NCI-H82 treated with DMSO at 0.1 percent for 48 hours (cell line): Measurements from ENCODE around the gene CXCL3.

Experiments
- DNase-seq: peaks from one replicate; lab custom pipeline; 2025; ENCODE audit not compliant: unreplicated experiment; lab: John Stamatoyannopoulos, UW

The CXCL3 gene

DNA sequence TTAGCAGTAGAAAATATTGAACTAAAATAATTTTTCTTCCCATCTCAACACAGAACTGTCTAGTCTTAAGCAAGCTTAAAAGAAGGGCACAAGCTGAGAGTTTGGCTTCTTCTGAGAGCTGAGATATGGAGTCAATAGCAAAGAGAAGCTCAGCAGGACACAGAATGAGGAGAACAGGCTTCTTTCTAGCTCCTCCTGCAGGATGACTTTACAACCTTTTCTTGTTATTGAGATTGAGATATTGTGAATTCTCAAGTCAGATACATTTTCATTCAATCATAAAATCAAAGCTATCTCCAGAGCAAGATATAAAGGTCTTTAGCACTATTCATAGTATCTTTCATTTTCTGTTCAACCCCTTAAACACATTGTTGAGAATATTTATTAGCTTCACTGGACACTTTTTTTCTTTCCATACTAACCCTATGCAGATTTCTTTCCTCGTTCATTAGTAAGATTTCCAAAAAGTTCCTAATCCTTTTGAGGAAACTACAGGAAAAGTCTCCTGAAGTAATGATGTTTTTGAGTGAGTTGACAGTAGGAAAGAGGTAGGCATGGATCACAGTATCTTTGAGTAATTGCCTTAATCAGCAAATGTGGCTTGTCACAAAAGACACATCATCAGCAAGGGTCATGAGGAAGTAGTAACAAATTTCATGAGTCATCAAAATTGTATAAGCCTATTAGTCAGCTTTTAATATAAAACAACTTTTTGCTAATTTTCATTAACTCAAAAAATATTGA lies 17.8 kb upstream of the CXCL3 start:
- DNase-seq: peak; percentile 5

DNA sequence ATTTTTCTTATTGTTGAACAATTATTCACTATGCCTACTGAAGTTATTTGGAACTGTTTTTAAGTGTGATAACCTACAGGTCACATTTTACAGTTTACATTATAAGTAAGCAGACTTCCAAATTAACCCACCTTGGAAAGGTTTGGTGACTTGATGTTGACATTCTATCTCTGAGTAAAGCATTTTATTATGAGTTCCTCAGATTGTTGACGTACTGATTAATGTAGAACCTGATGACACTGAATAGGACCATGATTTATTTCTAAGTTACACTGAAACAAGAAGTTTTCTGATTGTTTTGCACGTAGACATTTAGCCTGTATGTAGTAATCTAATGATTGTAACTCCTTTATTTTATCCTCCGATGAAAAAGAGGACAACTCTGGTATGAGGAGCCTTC lies 17.0 kb upstream of the CXCL3 start:
- no peak for DNase-seq

GRCh38 chr4:74055096-74055495 lies 16.6 kb upstream of the CXCL3 start:
- peak; percentile 69 for DNase-seq

DNA sequence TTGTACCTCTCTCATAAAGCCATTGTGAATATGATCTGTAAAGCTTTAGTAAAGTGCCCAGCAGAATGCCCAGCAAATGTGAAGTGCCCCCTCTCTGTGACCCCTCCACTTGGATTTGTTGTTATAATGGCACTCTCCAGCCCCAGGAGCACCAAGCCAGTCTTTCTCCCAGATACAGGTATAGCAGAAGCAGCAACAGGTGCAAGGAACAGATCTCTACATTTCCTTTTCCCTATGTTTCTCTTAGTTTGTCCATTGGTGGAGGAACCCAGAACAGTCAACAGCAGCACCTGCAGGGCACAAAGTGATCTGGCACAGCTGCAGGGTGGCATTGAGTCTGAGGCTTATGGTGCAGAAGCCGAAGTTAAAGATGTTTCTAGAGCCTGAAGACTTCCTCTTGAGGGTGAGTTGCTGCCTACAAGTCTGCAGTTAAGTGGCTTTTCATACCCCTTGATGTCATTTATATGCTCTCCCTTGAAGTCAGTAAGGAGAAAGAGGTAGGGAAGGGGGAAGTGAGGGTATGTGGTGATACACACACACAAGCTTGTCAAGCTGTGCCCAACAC lies 16.1 kb upstream of the CXCL3 start:
- DNase-seq: no peak

- DNase-seq: no peak
Measured at GRCh38 chr4:74047152-74047551, 8.7 kb upstream of the CXCL3 start.

- no peak for DNase-seq
Measured at GRCh38 chr4:74045772-74046171, 7.3 kb upstream of the CXCL3 start.

DNA sequence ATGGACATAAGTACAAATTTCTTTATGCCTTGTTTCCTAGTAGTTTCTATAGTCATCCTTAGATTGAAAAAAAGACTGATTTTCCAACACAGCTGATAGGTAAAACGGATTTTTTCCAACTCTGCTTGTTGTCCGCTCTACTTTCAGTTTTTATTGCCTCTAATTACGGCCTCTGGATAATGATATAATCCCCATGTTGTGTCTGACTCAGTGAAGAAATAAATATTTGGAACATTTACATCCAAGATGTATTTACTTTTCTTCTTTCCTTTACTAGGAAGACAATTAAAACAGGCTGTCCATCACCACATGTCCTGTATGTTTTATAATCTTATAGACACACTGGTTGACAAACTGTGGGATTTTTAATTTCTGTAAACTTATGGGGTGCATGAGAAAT lies 6.8 kb upstream of the CXCL3 start:
- no peak for DNase-seq

DNA sequence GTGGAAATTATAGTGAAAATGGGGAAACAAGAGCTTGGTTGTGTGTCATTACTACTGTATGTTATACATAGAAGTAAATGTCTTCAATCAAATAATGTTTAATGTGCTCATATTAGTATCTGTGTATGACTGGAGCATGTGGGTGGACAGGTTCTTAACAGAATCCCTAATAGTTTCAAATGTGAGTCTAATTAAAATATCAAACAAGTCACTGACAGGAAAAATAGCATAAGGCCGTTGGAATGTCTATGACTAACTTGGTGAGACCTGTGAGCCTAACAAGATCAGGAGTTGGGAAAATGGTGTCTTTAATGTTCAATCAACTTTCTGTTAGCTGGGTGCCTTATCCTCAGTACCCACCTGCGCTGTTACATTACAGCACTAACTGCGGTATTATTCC lies 6.2 kb upstream of the CXCL3 start:
- no peak for DNase-seq

GRCh38 chr4:74042681-74043080 lies 4.2 kb upstream of the CXCL3 start:
- DNase-seq: peak; percentile 2

GRCh38 chr4:74041418-74041817 lies 2.9 kb upstream of the CXCL3 start:
- DNase-seq: no peak

DNA sequence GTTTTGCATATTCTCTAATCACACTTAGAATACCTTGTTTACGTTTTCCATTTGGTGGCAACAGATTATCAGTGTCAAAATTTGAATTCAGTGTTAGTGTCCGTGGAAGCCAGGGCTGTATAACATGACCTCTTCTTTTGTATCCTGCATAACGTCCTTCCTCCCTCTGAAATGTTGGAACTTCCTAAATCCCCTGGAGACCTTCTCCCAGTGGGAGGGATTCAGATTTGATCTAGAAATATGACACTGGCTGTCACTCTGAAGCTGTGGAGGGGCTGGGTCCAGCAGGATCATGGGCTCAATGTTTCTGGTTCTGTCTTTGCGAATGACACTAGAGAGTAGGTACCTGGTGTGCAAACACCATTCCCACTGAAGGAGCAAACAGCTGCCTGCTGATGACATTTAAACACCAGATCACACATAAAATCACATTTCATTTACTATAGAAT lies 850 bp upstream of the CXCL3 start:
- no peak for DNase-seq

DNA sequence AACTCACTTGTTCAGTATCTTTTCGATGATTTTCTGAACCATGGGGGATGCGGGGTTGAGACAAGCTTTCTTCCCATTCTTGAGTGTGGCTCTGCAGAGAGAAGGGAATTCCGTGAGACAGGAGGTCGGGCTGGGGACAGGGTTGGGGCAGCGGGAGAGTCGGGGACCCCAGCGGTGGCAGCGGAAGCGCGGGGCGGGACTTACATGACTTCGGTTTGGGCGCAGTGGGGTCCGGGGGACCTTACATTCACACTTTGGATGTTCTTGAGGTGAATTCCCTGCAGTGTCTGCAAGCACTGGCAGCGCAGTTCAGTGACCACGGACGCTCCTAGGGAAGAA lies 434 bp downstream of the CXCL3 start:
- DNase-seq: no peak

DNA sequence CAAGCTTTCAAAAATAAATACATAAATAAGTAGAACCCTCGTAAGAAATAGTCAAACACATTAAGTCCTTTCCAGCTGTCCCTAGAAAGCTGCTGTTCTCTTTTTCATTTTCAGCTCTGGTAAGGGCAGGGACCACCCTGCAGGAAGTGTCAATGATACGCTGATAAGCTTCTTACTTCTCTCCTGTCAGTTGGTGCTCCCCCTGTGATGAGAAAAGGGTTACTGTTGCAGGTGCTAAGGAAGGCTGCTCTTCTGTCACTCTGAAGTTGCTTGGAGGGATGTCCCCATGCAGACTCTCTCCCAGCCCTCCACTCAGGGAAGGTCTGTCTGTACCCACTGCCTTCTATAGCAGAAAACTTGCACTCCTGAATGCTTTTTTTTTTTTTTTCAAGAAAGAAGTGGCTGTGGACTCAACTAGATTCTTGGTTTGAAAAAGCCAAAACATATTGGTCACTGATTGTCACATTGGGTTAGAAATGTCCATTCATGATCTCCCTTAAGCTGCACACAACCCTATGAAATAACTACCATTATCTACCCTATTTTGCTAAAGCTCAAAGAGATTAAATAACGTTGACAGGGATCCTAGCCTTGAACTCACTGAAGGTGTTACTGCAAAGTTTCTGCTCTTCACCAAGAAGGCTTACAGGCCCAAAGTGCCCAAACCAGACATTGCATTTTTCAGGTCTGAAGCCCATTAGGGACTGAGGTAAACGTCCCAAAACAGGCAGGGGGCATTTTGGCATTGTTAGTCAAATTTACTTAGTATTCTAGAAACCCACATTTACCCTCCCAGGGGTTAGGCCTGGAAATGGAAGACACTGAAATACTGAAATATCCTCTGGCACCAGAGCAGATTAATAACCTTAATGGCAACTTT lies 1.2 kb downstream of the CXCL3 start:
- DNase-seq: peak; percentile 4

- DNase-seq: no peak
Measured at GRCh38 chr4:74033739-74034138, 4.8 kb downstream of the CXCL3 start.

- no peak for DNase-seq
Measured at GRCh38 chr4:74032064-74032463, 6.4 kb downstream of the CXCL3 start.

- no peak for DNase-seq
Measured at GRCh38 chr4:74031576-74031975, 6.9 kb downstream of the CXCL3 start.

DNA sequence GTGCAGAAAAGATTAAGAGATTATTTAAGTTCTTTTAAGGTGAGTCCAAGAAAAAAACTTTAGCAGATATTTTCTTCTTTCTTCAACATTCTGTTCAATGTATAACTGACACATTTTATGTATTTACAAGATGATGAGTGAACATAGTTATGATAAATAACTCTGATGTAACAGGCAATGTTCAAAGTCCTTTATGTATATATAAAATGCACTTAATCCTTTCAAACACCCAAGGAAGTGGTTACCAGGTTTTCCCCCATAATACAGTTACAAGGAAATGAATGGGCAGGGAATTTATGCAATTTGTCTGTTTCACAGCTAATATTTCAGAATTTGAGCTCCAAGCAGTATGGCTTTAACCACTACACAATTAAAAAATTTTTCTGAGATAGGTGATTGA lies 8.2 kb downstream of the CXCL3 start:
- no peak for DNase-seq

DNA sequence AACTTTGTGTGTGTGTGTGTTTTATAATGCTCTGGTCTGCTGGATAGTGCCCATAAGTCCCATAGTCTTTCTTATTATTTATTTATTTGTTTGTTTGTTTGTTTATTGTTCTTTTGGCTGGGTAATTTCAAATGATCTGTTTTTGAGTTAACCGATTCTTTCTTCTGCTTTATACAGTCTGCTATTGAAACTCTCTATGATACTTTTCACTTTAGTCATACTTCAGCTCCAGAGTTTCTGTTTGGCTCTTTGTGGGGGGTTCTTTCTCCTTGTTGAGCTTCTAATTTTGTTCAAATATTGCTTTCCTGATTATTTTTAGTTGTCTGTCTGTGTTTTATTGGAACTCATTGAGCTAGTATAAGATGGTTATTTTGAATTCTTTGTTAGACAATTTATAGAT lies 10.0 kb downstream of the CXCL3 start:
- DNase-seq: no peak

DNA sequence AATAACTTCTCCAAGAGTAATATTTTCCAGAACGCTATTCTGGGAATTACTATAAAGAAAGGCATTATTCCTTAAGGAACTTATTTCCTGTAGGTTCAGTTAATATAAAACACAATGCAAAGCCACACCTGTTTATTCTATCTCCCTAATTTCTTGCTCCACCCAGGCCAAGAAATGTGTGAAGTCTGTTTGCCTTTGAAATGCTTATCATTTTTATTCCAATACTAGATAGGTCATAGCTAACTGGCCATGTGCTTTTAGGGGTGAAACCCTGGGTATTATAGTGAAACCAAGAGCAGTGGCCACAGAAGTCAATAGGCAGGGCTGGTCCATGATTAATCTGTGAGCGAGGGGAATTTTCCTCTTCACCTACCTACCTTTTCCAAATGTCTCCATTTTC lies 14.8 kb downstream of the CXCL3 start:
- DNase-seq: no peak

DNA sequence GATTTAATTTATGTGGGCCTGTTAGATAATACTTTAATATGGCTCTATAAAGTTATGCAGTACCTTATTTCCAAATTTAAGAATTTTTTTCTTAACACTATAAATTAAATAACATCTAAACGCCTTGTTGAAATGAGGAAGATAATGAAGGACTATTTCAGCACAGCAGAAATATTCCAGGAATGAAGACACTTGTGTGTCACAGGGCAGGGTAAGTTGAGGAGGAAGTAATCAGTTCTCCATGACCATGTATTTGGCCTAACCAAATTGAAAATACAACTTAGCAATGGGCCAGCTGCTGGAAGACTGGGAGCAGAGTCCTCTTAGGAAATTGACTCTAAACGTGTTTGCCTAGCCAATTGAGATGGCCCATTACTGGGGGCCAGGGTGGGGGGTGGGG lies 16.9 kb downstream of the CXCL3 start:
- no peak for DNase-seq

- no peak for DNase-seq
Measured at GRCh38 chr4:74018771-74019170, 19.7 kb downstream of the CXCL3 start.

DNA sequence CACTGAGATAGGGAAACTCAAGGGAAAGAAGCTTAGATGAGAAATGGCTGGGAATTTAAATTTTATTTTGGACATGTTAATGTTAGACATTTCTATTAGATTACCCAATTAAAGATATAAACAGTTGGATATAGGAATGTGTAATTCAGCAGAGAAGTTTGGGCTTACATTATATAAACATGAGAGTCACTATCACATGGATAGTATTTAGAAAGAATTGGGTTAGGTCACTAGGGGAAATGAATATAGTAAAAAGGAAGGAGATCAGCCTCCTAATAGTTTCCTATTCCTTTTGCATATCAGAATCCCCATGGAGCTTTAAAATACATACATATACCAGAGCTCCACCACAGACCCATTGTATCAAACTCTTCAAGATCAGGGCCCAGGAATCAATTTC lies 20.4 kb downstream of the CXCL3 start:
- DNase-seq: no peak
